ENCODE data around the gene DLG1.

- TF ChIP-seq FIP1L1 (IDR thresholded peaks at IDR 0.05; ENCODE audit: low read depth, low read length, poor library complexity, severe bottlenecking) (no peak), LCOR (CRISPR knock-in tag; IDR thresholded peaks at IDR 0.05) (no peak), MTA2 (IDR thresholded peaks at IDR 0.05; ENCODE audit: low read depth) (no peak), CTCF (IDR thresholded peaks at IDR 0.05 in 2 of 3, conservative IDR thresholded peaks at IDR 0.05 in 1 of 3; ENCODE audit: insufficient read depth in 2 of 3, low read depth in 1 of 3, low read length in 3 of 3) (no peak), TAF1 (IDR thresholded peaks at IDR 0.05; ENCODE audit: control insufficient read depth, extremely low read depth, insufficient read depth, low read length, severe bottlenecking) (no peak), NFE2L1 (tag; IDR thresholded peaks at IDR 0.05; ENCODE audit: borderline replicate concordance, low read depth) (no peak)
These were observed 1.9 kb downstream of the DLG1 start for GRCh38 chr3:197296545-197296944.
